C4-2B (cell line): ENCODE measurements around the gene CPLX1.

ENCODE experiments used
- CTCF ChIP-seq: fragments of 450-650 bp; conservative IDR thresholded peaks from 2 replicates; pipeline ENCODE4 v1.5.1; 2017; ENCODE audit warnings: mild to moderate bottlenecking
- ZFX ChIP-seq: fragments of 450-650 bp; IDR thresholded peaks from 2 replicates; pipeline ENCODE4 v1.6.1; 2017

DNA sequence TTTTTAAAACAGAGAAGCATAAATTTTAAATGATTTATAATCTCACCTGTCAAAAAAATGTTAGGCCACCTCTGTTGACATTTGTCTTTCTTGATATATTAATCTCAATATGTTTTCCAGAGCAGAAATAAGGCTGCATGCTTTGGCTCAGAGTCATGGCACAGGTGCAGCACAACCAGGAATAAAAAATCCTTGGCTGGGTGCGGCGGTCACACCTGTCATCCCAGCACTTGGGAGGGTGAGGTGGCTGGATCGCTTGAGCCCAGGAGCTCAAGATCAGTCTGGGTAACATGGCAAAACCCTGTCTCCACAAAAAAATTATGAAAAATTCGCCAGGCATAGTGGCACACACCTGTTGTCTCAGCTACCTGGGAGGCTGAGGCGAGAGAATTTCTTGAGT is 18.1 kb downstream of the CPLX1 start:
- TF ChIP-seq CTCF (no peak), ZFX (no peak)
